NCI-H2171 (cell line): ENCODE measurements around the gene FYN.

Experiments
- DNase-seq: peaks from one replicate; lab custom pipeline; 2025; lab: John Stamatoyannopoulos, UW

Gene FYN

DNA sequence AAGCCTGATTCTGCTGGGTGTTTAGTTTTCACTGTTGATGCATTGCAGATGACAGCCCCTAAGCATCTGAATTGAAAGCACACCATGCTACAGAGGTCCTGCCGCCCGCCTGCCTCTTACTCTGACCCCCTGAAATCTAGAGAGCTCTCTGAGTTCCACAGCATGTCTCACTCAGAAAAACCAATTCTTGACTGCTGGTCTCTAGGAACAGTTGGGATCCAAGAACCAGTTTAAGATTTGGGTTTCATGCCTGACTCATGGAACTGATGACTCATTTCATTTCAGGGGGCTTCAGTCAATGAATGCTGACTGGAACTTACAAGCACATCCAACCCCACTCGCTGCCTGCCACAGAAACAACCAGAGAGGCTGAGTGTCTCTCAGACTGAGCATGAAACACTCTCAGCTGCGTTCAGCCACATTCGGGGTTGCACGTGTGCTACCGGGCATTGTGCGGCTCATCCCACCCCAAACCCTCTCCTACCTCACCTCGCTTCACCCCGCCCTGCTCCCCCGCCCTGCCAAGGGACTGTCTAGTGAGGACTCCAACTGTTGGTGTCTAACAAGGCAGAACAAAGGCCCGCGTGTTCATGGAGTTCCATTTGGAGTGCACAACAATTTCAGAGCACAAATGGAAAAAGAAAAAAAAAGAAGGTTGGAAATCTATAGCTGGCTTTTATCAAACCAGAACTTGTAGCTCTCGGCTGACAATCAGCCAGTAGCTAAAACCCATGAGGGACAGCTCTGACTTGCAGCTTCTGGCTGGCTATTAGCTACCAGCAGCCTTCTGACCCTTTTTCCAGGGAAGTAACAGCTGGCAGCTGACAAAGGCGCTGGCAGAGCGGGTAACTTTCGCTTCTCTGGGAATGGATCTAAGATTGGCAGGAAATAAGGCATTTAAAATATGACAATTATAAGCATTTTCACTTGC is 247.5 kb downstream of the FYN start:
- DNase-seq: peak; percentile 68

DNA sequence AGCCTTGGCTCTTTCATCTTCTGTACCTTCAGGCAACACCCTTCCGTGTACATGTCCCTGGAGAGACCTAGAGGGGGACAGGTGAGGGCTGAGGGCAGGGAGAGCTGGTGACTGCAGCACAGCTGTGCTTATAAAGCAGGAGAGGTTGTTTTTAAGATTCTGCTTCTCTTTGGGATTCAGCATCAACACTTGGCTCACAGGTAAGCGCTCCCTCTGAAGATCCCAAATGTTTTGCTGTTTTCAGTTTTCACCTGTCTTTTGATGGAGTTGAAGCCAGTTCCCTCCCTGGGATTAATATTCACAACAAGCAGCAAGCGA is 248.2 kb downstream of the FYN start:
- DNase-seq: peak; percentile 21

DNA sequence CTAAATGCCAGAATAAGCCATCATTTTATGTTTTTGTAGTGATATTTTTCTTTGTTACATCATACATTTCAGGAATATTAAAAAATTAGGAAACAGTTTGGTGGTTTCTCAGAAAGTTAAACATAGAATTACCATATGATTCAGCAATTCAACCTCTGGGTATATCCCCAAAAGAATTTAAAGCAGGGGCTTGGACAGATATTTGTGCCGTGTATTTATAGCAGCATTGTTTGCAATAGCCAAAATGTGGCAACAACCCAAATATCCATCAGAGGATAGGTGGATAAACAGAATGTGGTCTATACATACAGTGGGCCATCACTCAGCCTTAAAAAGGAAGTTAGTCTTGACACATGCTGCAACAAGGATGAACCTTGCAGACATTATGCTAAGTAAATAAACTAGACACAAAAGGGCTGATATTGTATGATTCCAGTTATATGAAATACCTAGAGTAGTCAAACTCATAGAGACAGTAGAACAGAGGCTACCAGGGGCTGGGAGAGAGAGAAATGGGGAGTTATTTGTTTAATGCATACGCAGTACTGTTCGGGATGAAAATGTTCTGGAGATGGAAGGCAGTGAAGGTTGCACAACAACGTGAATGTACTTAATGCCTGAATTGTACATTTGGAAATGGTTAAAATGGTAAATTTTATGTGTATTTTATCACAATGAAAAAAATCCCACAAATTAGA is 248.7 kb downstream of the FYN start:
- DNase-seq: no peak

DNA sequence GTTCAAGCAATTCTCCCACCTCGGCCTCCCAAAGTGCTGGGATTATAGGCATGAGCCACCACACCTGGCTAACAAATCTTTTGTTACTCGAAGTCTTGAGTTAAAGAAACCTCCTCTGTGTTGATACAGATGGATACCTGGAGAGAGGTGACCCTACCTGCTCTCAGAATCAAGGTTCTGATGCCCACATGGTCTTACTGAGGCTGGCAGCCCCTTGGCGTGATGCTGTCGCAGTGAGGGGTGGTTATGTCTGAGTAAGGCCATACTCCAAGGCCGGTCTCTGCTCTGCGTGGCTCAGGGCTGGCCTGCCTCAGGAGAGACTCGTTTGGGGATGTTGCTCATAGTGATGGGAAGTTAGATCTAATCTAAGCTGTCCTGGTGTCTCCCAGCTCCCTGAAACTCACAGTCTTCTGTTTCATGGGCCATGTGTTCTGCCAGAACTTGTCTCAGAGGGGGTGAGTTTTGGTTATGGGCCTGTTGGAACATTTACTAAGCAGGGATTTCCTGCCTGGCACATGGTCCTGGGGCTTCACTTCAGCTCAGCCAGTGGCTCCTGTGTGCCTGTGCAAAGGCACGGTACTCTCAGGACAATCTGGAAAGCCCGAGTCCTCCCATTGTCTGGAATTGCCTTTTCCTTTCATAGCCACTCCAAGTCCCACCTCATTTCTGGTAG is 250.1 kb downstream of the FYN start:
- no peak for DNase-seq

DNA sequence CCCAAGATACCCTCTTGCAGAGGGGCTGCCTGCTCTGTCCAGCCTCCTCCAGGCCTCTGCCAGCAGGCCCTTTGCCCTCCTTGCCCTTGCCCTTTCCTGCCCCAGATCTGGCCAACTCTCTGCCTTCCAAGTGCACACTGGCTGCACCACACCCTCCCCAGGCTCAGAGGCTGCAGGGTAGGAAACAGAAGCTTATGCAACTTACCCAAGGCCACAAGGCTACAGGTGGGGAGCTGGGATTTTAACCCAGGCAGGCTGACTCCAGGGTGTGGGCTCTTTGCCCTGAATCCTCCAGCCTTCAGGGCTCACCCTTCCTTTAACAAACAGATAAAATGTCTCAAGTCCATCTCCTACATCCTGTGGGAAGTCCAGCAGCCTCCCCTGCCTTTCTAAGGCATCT is 253.1 kb downstream of the FYN start:
- no peak for DNase-seq

DNA sequence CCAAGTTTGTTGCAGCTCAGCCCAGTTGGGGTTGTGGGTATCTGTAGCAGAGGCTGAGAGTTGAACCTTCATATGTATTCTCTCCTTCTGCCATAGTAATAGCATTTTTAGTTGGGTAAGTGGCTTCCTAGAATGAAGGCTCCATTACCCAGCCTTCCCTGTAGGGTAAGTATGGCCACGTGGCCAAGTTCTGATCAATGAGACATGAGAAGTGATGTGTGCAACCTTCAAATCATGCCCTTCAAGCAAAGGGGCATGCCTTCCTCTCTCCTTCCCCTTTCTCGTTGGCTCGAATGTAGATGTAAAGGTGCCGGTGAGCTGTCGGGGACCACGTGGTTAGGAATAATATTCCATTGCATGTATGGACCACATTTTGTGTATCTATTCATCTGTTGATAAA is 254.8 kb downstream of the FYN start:
- no peak for DNase-seq

DNA sequence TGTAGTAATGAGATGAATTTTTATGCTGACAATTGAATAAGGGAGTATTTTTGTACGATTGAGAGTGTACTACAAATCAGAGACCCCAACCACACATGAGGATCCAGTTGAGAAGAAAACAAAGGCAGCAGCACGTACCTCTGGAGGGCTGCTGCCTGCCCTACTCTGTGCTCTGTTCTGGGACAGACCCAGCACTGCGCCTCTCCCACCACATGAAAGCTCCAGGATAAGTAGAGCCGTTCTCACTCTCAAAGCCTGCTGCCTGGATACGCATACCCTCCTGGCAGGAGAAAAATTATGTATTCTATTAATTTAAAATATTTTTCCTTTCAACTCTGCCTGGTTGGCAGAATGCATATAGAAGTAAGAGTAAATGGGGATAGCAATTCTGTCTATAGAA is 256.1 kb downstream of the FYN start:
- DNase-seq: no peak

DNA sequence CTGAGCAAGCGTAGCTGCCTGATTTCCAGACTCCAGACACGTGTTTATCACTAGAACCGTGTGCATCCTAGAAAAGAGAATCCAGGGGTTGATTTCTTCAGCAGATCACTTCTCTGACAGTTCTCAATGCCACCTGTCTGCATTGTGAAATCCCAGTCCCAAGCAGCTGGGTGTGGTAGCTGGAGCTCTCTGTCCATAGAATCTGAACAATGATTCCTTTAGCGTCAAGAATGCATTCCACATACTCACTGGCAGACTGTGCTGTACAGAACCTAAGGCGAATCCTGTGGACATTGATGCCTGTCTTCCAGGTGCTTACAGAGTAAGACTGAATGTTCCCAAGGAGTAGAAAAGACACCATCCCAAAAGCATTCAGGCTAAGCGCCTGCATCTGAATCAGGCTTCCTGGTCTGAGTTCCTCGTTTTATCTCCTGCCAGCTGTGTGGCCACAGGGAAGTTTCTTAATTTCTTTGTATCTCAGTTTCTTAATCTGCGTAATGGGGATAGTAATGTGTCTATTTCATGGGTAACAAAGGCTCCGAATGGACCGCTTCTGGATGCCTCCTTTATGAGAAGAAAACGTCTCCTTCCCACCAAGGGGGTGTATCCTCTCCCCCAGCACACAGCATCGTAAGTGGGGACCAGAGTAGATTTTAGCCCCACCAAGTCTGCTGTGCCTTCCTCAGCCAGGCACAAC is 257.2 kb downstream of the FYN start:
- DNase-seq: no peak

DNA sequence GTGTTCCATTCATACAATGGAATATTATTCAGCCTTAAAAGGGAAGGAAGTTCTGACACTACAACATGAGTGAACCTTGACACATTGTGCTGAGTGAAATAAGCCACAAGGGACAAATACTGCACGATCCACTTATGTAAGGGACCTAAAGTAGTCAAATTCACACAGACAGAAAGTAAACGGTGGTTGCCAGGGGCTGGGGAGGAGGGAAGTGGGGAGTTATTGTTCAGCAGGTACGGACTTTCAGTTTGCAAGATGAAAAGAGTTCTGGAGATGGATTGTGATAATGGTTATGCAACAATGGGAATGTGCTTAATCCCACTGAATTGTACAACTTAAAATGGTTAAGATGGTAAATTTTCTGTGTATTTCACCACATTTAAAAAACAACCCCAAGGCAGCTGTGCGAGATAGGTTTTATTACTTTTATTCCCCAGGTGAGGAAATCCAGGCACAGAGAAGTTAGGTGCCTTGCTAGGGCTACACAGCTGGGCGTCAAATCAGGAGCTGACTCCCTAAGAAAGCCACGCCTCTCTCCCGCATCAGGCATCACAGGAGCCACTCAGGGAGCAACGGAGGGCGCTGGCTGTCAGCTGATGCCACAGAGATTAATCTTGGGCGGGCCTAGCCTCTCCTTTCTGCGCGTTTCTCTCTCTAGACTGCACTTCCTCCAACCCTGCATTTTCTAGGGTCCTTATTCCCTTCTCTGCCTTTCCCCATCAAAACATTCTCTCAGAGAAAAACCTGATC is 258.2 kb downstream of the FYN start:
- DNase-seq: no peak

DNA sequence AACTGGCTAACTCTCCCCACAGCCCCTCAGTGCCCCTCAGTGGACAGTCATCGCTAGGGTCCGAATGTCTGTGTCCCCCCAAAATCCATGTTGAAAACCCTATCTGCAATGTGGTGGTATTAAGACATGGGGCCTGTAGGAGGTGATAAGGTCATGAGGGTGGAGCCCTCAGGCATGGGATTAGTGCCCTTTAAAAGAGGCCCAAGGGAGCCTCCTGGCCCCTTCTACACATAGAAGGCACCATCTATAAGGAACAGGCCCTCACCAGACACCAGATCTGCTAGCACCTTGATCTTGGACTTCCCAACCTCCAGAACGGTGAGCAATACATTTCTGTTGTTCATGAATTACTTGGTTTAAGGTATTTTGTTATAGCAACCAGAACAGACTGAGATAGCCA is 260.9 kb downstream of the FYN start:
- no peak for DNase-seq

DNA sequence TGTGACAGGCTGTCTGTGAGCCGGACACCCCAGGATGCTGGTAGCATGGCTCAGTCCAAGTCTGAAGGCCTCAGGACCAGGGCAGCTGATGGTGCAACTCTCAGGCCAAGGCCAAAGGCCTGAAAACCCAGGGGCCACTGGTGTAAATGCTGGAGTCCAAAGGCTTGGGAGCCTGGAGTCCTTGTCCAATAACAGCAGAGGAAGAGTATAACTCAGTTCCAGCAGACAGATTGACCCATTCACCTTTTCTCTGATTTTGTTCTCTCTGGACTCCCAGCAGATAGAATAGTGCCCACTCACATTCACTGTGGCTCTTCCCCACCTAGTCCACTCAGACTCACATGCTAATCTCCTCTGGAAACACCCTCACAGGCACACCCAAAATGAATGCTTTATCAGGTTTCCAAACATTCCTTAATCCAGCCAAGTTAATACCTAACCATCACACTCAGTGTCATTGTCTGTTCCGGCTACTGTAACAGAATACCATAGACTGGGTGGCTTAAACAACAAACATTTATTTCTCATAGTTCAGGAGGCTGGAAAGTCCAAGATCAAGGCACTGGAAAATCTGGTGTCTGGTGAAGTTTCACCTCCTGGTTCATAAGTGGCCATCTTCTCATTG is 262.6 kb downstream of the FYN start:
- DNase-seq: no peak
